ENCODE measurements around the gene FUBP3.

DNA sequence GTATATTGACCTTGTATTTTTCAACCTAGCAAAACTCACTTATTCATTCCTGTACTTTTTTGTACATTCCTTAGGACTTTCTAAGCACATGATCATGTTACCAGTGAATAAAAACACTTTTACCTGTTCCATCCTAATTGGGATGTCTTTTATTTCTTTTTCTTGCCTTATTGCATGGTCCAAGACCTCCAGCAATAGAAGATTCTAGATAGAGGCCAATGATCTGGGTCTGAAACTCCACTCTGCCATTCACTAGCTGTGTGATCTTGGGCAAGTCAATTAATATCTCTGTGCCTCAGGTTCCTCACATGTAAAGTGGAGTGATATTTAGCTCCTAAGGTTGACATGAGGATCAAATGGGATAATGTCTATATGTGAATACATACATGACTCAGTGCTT, 105.7 kb downstream of the FUBP3 start:
- TF ChIP-seq, protein P1, sequence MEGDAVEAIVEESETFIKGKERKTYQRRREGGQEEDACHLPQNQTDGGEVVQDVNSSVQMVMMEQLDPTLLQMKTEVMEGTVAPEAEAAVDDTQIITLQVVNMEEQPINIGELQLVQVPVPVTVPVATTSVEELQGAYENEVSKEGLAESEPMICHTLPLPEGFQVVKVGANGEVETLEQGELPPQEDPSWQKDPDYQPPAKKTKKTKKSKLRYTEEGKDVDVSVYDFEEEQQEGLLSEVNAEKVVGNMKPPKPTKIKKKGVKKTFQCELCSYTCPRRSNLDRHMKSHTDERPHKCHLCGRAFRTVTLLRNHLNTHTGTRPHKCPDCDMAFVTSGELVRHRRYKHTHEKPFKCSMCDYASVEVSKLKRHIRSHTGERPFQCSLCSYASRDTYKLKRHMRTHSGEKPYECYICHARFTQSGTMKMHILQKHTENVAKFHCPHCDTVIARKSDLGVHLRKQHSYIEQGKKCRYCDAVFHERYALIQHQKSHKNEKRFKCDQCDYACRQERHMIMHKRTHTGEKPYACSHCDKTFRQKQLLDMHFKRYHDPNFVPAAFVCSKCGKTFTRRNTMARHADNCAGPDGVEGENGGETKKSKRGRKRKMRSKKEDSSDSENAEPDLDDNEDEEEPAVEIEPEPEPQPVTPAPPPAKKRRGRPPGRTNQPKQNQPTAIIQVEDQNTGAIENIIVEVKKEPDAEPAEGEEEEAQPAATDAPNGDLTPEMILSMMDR (IDR thresholded peaks at IDR 0.05), result no peak
- no peak for TF ChIP-seq ZFX (IDR thresholded peaks at IDR 0.05; ENCODE audit: borderline replicate concordance)
